GM12892 (cell line): ENCODE measurements around the gene TVP23C.

Experiments used
- POLR2A ChIP-seq: IDR thresholded peaks from 2 replicates; pipeline ENCODE4 v1.6.1; 2011; ENCODE audit warnings: low read depth, low read length, control low read depth
- POLR2AphosphoS5 ChIP-seq: IDR thresholded peaks from 2 replicates; pipeline ENCODE4 v1.6.1; 2011; ENCODE audit warnings: low read depth, low read length, control low read depth

DNA sequence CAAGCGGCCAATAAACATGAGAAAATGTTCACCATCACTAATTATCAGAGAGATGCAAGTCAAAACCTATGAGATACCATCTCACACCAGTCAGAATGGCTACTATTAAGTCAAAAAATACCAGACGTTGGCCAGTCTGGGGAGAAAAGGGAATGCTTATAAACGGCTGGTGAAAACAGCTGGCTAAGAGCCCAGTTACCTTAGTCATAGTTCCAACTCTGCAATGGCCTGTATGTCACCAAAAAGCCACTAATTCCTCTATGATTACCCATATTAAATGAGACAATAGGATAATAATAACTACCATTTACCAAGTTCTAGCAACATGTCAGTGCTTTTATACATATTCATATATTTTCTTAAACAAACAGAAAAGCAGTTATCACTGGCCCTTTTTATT is 52.9 kb downstream of the TVP23C start:
- TF ChIP-seq POLR2AphosphoS5 (no peak), POLR2A (no peak)
